ENCODE measurements around the gene SHH.

Gene SHH

DNA sequence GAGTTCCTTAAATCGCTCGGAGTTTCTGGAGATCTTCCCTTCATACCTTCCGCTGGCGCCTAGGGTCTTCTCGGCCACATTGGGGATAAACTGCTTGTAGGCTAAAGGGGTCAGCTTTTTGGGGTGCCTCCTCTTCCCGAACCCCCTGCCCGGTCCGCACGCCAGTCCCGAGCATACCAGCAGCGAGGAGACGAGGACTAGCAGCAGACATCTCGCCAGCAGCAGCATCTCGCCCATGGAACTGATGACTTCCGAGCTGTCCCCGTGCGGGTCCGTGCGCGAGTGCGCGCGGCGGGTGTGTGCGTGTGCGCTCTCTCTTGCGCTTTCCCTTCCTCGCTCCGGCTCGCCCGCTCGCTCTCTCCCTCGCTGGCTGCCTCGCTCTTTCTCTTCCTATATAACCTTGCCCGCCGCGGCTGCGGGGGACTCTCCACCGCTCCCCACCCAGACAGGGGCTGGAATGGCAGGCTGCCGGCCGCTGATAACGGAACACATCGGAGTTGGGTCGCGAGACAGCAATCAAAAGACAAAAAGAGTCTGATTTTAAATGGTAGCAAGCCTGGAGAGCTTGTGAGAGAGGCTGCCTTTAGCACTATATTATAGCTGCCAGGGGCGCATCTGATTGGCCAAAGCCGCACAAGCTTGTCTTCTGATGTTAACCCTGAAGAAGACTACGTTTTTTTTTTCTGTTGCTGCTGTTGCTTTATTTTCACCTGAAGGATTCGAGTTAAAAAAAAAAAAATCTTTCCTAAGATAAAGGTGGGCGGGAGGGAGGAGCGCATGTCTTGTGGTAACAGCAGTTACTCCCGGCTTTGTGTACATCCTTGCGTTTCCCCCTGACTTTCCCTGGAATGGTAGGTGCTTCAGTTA, at the start of gene SHH:
Gene SHH (minus strand): TSS at position 569 of the 867 bp plus-strand sequence. CDS start 341 bp downstream, at position 228.
- DNase-seq (ENCODE audit: low spot score) = no peak

DNA sequence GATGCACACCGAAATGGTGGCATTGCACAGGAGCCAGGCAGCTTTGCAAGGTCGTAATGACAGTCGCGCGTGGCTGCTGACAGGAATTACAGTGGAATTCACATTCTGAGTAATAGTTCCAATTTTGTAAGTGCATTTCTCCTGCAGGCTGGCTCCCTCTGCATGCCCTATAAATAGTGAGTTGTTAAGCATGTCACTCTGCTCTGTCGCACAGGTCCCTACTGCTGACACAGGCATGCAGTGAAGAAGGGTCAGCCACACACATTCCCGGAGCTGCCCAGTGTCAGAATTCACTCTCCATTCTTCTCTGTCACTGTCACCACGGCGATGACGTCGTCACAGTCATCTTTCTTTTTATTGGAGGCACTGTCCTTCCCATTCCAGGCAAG, 49.2 kb upstream of the SHH start:
- no peak for DNase-seq (ENCODE audit: low spot score)

DNA sequence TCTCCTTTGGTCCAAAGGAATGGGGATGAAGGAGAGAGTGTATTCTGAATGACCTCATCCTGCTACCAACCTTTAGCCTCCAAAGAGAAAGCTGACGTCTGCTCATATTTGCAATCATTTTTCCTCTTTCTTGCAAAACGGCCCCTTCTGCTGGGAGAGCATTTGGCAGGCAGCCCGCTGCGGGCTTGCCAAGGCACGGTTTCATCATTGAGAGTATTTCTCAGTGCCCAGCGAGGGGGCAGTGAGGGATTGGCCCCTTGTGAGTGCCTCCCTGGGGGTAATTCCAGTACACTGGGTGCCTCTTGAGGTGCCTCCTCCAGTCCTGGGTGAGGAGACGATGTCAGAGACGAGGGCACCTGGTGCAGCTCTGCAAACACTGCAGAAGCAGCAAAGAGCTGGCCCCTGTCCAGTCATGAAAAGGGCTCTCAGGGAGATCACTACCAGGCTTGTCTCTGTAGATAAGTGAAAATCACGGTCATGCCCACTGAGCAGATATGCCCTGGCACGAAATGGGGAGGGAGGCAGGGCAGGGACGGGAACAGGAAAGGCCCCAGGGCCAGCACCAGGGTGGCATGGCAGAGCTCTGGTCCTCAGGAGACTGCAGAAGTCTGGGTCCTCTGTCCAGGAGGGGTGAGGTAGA, 48.7 kb upstream of the SHH start:
- no peak for DNase-seq (ENCODE audit: low spot score)

DNA sequence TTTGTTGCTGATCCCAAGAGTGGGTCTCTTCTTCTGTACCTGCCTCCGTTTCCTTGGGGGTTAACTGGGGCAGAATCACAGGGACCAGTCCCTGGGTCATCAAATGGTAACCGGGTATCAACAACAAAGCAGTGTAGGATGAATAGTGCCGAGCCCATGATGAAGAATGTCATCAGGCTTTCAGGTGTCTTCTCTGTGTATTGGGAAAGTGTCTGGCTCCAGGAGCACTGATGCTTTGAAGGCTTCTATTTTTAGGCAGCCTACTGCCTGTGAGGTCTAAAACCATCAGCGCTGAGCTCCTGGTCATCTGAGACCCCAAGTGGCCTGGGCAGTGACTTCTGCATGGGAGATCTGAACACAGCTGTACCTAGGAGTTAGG, 48.2 kb upstream of the SHH start:
- DNase-seq (ENCODE audit: low spot score) = no peak

DNA sequence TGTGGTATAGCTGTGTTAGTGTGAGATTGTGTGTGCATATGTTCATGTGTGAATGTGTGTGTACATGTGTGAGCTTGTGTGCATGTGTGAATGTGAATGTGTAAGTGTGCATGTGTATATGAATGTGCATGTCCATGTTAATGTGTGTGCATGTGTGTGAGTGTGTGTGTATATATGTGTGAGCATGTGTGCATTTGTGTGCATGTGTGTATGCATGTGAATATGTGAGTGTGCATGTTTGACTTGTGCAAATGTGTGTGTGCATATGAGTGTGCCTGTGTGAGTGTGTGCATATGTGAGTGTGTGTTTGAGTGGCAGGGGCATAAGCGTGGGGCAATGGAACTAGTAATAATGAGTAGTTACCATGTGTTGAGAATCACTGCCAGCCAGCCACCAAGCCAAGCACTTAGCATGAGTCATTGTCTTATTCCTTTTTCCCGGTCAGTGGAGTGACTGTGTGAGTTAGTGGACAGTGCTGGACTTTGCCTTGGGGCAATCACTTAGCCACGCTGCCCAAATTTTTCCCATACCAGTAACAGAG, 46.3 kb upstream of the SHH start:
- DNase-seq (ENCODE audit: low spot score) = no peak

DNA sequence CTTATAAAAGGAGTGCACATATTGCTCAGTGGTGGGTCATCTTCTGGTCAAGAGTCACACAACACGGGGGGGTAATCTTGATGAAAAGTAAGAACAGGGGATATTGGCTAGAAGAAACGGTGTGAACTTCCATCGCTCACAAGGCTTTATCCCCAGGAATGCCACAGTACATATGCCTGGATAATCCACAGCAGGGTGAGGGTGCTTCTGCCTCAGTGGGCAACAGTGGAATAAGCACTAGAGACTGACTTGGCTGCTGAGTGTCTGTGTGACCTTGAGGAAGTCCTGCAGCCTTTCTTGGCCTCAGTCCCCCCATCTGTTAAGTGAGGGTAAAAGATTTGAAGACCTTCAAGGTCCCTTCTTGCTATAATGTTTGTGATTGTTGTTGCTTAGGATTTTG, 44.9 kb upstream of the SHH start:
- DNase-seq (ENCODE audit: low spot score) = no peak

DNA sequence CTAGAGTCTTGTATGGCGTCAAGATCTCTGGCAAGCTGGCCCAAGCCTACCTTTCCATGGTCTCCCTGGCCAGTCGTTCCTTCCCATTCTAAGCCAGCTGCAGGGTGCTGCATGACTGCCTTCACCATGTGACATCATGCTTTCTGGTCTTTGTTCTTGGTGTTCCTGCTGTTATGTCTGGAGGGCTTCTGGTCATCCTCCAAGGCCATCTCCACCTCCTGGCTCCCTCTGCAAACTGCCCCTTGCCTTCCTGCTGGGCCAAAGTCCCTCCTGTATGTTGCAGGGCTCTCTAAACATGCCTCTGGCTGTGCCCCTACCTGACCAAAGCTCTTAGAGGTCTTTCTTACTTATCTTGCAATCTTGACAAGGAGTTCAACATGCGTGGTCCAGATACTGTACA, 44.4 kb upstream of the SHH start:
- DNase-seq (ENCODE audit: low spot score) = no peak

DNA sequence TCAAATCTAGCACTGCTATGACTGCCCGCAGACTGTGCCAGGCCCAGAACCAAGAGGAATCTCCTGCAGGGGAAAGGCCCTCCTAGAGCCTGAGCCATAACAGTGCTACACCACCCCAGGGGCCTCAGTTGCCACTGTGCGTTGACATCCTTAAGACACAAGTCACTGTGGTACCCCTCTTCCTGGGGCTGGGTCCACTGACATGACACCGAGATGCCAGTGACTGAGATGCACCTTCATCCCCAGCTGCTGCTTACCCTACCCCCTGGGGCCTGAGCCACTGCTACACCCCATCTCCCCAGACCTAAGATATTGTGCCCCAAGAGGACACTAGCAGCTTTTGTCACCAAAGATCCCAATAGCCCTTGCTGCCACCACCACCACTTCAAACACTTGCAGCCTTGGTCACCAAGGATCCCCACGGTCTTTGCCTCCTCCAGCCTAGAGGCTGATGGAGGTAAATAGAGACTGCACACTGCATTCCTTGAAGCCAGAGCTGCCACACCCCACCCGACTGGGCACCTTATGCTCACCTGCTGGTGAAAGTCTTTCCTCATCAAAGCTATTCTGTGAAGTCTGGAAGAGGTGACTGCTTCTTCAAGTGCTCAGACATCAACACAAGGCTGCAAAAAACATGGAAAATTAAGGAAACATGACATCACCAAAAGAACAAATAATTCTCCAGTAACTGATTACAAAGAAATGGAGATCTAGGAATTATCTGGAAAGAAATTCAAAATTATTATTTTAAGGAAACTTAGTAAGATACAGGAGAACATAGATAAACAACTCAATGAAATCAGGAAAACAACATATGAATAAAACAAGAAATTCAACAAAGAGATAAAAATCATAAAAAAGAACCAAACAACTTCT, 40.4 kb upstream of the SHH start:
- DNase-seq (ENCODE audit: low spot score) = no peak

DNA sequence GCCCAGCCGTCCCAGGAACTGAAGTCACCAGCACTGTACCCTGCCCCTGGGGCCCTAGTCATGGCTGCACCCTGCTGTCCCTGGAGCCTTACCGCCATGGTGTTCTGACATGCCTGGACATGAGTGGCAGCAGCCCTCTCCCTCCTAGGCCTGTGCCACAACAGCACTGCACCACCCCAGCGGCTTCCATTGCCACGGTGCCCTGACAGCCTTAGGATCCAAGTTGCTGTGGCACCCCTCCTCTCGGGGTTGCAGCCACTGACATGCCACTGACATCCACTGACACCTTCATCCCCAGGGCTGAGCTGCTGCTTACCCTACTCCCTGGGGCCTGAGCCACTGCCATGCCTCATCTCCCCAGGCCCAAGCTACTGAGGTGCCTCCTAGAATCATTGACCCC, 39.6 kb upstream of the SHH start:
- DNase-seq (ENCODE audit: low spot score) = no peak

DNA sequence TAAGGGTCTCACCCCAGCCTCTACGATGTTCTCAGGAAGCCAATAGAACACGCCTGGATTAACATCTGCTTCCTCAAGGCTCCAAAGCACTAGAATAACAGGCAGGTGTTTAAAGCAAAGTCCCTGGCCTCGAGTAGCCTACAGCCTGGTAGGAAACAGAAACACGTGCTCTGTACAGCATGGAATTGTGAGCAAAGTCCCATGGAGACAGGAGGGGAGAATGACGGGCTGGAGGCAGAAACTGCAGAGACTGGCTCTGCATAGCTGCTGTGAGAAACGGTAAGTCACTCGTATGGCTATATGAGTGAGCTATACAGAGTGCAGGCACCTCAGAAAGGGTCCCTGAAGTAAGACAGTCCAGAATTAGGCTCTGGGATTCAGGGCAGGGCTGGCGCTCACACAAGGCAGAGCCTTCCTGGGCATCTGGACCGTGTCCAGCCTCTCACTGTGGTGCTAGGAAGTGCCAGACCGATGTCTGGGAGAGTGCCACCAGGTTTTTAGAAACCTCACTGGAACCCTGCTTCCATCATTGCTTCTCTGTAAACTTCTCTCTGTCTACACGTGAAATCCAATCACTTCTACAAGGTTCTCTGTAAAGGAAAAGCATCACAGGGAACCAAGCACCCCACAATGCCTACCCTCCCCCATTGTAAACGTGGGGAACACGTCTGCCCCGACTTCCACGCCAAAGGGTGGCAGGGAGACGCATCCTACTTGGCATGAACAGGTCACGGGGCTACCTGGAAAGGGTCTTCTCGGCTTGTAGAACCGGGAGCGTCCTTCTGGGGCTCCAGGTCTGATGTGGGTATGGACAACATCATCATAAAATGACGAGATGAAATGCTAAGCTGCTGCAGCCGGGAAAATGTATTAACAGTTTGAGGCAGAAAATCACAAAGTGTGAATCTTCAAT, 38.8 kb upstream of the SHH start:
- no peak for DNase-seq (ENCODE audit: low spot score)

DNA sequence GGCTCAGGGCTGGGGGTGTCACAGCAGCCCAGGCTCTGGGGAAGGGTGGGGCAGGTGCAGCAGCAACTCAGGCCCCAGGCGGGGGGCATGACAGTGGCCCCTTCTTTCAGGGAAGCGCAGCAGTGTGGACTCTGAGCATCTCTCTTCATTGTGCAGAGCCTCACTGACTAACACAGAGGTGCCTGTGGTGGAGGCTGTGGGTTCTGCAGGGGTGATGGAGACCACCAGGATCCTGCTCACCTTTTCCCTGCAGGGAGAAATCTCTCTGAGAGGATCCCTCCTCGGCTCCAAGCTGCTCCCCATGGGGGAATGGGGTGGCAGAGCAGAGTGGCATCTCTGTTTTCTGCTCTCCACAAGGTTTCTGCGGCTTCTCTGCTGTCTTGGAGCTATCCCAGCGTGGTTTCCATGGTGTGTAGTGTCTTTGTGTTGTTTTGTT, 37.8 kb upstream of the SHH start:
- DNase-seq (ENCODE audit: low spot score) = no peak

DNA sequence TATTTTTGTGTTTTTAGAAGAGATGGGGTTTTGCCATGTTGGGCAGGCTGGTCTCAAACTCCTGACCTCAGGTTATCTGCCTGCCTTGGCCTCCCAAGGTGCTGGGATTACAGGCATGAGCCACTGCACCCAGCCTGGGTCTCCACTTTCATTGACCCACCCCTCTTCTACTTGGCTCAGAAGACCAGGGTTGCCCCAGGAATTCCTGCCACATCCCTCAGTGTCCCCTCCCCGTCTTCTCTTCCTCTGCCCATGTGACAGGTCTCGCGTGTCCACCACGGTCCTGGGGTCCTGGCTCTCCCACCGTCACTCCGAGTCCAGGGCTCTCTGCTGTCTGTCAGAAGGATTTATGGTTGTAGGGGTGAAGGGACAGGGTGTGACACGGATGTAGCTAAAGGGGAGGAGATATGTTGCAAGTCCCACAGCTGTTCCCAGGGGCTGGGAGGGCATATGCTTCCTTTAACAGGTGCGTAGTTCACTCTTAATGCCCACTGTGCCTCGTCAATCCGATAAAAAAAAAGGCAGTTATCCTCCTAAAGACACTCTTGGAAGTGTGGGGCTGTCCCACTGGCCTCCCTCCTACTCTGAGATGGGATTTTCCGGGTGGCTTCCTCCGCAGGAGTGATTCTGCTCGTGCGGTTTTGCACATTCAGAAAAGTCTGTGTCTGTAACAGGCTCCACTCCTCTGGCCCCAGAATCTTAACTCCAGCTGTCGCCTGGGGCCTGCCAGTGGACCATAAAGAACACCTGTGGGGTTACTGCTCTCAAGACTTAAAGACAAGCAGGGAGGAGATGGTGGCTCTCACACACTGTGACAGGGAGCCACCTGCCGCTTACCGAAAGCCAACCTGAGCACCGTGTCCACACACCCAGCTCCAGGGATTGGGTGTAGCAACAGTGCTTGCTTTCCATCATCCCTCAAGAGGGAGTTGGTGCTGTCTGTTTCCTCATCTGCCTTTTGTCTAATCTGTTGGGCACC, 36.7 kb upstream of the SHH start:
- DNase-seq (ENCODE audit: low spot score) = no peak

DNA sequence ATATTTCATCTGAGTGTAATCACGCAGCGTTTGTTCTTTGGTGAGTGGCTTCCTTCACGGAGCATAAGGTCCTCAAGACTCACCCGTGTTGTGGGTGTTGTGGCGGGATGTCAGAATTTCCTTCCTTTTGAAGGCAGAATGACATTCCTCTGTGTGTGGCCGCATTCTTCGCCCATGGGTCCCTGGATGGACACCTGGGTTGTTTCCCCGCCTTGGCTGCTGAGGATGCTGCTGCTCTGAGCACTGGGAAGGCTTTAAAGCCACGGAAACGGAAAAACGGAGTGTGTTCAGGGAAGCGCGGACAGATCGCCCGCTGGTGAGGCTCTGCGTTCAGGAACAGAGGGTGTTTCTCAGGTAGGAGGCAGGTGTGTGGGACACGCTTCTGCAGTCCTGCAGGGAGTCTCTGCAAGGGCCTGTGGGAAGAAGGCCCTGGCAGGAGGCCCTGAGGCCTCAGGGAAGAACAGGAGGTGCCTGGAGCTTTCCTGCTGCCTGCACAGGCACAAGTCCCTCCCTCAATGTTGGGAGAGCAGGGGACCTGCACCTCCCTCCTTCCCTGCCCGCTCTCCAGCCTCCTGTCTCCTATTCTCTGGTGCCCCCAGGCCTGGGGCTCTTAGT, 35.7 kb upstream of the SHH start:
- DNase-seq (ENCODE audit: low spot score) = no peak

DNA sequence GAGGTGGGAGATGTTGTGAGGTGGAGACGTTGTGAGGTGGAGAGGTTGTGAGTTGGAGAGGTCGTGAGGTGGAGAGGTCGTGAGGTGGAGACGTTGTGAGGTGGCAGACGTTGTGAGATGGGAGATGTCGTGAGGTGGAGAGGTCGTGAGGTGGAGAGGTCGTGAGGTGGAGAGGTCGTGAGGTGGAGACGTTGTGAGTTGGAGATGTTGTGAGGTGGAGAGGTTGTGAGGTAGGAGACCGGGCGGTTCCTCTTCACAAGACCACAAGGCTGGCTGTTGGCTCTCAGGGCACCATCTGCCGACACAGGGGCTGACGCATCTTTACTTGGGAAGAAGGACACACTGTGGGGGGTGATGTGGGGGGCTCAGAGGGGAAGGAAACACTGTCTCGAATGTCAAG, 34.7 kb upstream of the SHH start:
- no peak for DNase-seq (ENCODE audit: low spot score)

DNA sequence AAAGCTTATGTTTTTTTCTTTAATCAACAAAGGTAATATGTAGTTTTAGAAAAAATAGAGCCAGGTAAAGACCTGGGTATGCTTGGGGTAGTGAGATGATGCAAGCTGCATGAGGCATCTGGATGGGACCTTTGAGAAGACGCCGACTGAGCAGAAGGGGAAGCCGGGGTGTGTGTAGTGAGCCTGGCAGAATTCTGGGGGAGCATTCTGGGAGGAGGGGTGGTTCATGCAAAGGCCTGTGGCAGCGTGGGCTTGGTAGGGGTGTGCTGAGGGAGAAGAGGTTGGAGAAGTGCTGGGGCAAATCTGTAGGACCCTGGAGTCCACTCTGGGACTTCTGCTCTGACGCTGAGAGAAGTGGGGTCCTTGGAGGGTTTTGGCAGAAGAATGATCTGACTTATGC, 33.9 kb upstream of the SHH start:
- DNase-seq (ENCODE audit: low spot score) = no peak

DNA sequence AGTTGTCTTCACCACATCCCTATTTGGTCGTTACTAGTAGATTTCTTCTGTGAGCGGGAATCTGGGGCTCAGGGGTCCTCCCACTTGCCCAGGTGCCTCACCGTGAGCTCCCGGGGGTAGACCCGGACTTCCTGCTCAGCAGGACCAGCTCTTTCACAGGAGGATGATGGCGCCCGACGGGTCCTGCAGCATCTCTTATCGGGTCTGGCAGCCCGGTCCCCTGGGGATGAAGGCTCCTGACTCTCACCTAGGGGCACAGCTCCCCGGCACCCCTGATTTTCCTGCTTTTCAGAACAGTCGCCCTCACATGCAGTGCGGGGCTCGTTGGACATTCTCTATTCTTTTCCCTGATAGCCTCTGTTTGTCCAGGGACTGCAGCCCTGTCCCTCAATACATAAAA, 33.0 kb upstream of the SHH start:
- DNase-seq (ENCODE audit: low spot score) = no peak

DNA sequence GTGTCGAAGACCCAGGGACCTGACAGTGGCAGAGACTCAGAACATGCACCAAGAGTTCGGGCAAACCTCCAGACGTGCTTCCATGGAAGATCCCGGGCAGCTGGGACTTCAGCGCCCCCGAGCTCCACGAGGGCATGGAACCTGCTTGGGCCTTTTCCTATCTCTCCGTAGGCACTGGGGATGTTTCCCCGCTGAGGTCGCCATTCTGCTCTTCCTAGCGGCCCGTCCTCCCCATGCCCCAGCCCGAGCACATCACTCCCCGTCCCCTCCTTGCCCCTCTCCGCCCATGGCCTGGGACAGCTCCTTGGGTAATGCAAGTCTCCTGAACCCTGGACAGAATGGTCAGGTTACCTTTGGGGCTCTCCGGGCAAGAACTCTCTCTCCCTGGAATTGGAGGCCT, 32.3 kb upstream of the SHH start:
- DNase-seq (ENCODE audit: low spot score) = no peak

DNA sequence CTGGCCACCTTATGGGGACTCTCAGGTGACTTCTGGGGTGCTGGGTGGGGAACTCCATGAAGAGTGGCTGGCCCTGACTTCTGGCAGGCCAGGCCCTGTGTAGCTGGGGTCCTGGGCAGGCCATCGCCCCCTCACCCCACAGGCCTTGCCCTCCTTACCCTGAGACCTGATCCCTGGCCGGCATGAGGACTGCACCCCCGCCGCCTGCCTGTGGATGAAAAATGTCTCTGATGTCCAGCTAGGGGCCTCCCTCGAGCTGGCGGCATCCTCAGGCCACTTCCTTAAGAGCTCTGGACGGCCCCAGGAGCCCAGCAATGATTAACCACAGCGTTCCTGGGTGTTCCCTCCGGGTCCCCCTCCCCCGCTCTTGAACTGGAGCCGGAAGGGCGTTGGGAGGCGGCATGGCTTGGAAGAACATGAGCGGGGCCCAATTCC, 31.8 kb upstream of the SHH start:
- no peak for DNase-seq (ENCODE audit: low spot score)

DNA sequence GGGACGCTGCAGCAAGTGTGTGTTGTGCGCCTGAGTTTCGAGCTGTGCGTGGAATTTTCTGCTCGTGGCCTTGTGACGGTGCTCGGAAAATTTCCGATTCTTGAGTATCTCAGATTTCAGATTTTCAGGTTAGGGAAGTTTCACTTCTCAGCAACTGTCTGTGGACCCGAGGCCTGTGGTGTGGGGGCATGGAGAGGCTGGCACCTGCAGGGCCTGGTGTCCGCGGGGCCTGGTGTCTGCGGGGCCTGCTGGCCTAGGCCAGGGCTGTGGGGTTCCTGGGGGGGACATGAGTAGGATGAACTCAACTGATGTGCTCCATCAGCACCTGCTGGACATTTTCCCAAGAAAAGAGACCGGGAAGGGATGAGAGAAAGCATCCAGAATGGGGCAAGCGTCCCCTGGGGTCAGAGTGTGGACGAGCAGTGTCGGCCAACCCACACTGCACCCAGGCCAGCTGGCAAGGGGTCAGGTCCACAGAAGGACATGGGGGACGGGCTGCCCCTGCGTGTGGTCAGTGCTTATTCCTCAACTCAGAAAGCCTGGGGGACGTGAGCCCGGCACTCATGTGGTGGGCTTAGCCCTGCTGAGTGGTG, 31.3 kb upstream of the SHH start:
- no peak for DNase-seq (ENCODE audit: low spot score)

Data from putamen (tissue), 1 donor.